ENCODE data around the gene RAB27B.
A peak's percentile ranks its signal among the peaks of the same experiment; 100 is the strongest.
"Not testable (repeated sequence)": the region's sequence is repeated elsewhere in the genome, so short reads cannot be mapped to it uniquely, and the experiment has no call there.

Gene RAB27B

DNA sequence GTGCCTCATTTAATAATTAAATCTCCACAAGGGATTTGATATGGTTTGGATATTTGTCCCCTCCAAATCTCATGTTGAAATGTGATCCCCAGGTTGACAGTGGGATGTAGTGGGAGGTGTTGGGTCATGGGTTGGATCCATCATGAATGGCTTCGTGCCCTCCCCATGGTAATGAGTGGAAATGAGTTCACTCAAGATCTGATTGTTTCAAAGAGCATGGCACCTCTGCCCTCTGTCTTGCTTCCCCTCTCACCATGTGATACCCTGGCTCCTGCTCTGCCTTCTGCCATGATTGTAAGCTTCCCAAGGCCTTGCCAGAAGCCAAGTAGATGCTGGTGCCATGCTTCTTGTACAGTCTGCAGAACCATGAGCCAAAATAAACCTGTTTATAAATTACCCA is 15.0 kb upstream of the RAB27B start:
- no peak for DNase-seq (ENCODE audit: low read depth in 2 of 2)
- TF ChIP-seq, protein P1, sequence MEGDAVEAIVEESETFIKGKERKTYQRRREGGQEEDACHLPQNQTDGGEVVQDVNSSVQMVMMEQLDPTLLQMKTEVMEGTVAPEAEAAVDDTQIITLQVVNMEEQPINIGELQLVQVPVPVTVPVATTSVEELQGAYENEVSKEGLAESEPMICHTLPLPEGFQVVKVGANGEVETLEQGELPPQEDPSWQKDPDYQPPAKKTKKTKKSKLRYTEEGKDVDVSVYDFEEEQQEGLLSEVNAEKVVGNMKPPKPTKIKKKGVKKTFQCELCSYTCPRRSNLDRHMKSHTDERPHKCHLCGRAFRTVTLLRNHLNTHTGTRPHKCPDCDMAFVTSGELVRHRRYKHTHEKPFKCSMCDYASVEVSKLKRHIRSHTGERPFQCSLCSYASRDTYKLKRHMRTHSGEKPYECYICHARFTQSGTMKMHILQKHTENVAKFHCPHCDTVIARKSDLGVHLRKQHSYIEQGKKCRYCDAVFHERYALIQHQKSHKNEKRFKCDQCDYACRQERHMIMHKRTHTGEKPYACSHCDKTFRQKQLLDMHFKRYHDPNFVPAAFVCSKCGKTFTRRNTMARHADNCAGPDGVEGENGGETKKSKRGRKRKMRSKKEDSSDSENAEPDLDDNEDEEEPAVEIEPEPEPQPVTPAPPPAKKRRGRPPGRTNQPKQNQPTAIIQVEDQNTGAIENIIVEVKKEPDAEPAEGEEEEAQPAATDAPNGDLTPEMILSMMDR (IDR thresholded peaks at IDR 0.05; ENCODE audit: low read depth, low read length) = no peak
- H3K4me3 ChIP-seq (replicated peaks in 1 of 2; ENCODE audit: low read depth in 2 of 2, low read length in 2 of 2) = no peak overlapping the region

DNA sequence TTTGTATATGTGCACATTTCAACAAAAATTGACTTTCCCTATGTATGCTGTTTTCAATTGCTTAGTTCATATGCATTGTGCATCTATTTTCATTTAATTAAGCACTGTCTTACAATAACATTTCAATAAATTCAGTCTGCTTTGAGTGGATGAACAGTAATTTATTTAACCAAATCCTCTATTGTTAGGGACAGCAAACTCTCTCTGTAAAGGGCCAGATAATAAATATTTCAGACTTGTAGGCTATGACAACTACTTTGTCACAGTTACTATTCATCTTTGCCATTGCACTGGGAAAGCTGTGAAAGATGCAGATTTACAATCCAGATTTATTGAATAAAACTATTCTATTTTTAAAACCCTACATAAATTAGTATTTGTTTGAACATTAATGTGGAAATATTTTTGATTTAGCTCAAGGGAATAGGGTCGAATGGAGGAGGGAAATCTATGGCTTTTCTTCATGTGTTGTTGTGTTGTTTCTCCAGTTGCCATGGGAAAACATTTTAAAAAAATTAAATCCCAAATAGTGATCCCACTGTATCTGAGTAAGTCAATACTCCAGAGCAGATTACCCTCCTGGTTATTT is 14.2 kb upstream of the RAB27B start:
- no peak overlapping the region for H3K4me3 ChIP-seq (replicated peaks in 1 of 2; ENCODE audit: low read depth in 2 of 2, low read length in 2 of 2)
- TF ChIP-seq, protein P1 (IDR thresholded peaks at IDR 0.05; ENCODE audit: low read depth, low read length) = no peak
- no peak for DNase-seq (ENCODE audit: low read depth in 2 of 2)

- DNase-seq (ENCODE audit: low read depth in 2 of 2) = no peak
- TF ChIP-seq, protein P1 (IDR thresholded peaks at IDR 0.05; ENCODE audit: low read depth, low read length) = no peak
- H3K4me3 ChIP-seq (replicated peaks in 1 of 2; ENCODE audit: low read depth in 2 of 2, low read length in 2 of 2) = no peak overlapping the region
These were observed 13.2 kb upstream of the RAB27B start for GRCh38 chr18:54815086-54815485.

GRCh38 chr18:54820785-54821275 is 7.4 kb upstream of the RAB27B start:
- DNase-seq (ENCODE audit: low read depth in 2 of 2); H3K4me3 ChIP-seq (replicated peaks in 1 of 2; ENCODE audit: low read depth in 2 of 2, low read length in 2 of 2): not testable (repeated sequence)

- TF ChIP-seq, protein P1 (IDR thresholded peaks at IDR 0.05; ENCODE audit: low read depth, low read length) = no peak
- DNase-seq (ENCODE audit: low read depth in 2 of 2) = peak; percentile 87 to 98
These were observed 5.1 kb upstream of the RAB27B start for GRCh38 chr18:54822872-54823845.

GRCh38 chr18:54824761-54825160 is 3.5 kb upstream of the RAB27B start:
- H3K4me3 ChIP-seq (replicated peaks in 1 of 2; ENCODE audit: low read depth in 2 of 2, low read length in 2 of 2) = no peak overlapping the region
- TF ChIP-seq, protein P1 (IDR thresholded peaks at IDR 0.05; ENCODE audit: low read depth, low read length) = no peak
- no peak for DNase-seq (ENCODE audit: low read depth in 2 of 2)

More at GRCh38 chr18:54822872-54823845, 5.1 kb upstream of the RAB27B start:
- no peak overlapping the region for H3K4me3 ChIP-seq (replicated peaks in 1 of 2; ENCODE audit: low read depth in 2 of 2, low read length in 2 of 2)

Measured in cardiac fibroblast (primary cell).